Measurements from ENCODE around the gene ATP8A1. TPM values are rescaled to one million over a fixed set of nuclear protein-coding genes. Genes with fewer than 3 reads are reported as not detected.

Gene ATP8A1
- total and polyA plus RNA-seq, 10 donors = 14.4 to 87.0 (median 42.1) TPM

GRCh38 chr4:42460043-42460442 lies 196.9 kb downstream of the ATP8A1 start:
- Histone ChIP-seq H3K27me3 (replicated peaks in 1 of 7) (no peaks in the 10 kb centered on the region), H3K4me1 (no peaks in the 10 kb centered on the region), H3K9me3 (peaks cover 0 to 16% (median 4%) of the 10 kb centered on the region in 8 donors), H3K27ac (no peak overlapping the region), H3K36me3 (peaks cover 0 to 65% (median 23%) of the 10 kb centered on the region in 6 donors), H3K4me3 (no peak overlapping the region)
- TF ChIP-seq POLR2A (IDR thresholded peaks at IDR 0.05) (no peak), CTCF (IDR thresholded peaks at IDR 0.05 in 8 of 11, conservative IDR thresholded peaks at IDR 0.05 in 3 of 11) (no peak), POLR2AphosphoS5 (IDR thresholded peaks at IDR 0.05) (no peak)
- no peak for DNase-seq
- 61 to 92% (median 66%) methylated on average over 4 of the region's 4 CpGs for WGBS, 5 donors
- intact Hi-C loops (cut with DNase I; ENCODE audit: low total_unique reads) = no loop called here

- Histone ChIP-seq H3K4me1 (no peaks in the 10 kb centered on the region), H3K27ac (no peak overlapping the region), H3K27me3 (replicated peaks in 1 of 7) (no peaks in the 10 kb centered on the region), H3K36me3 (peaks cover 0 to 63% (median 15%) of the 10 kb centered on the region in 6 donors), H3K9me3 (peaks cover 0 to 16% (median 4%) of the 10 kb centered on the region in 8 donors), H3K4me3 (no peak overlapping the region)
- TF ChIP-seq POLR2AphosphoS5 (IDR thresholded peaks at IDR 0.05) (no peak), POLR2A (IDR thresholded peaks at IDR 0.05) (no peak), CTCF (IDR thresholded peaks at IDR 0.05 in 8 of 11, conservative IDR thresholded peaks at IDR 0.05 in 3 of 11) (no peak)
- DNase-seq = no peak
- intact Hi-C loops (cut with DNase I; ENCODE audit: low total_unique reads) = no loop called here
- 83 to 94% (median 89%) methylated on average over 3 of the region's 3 CpGs for WGBS, 5 donors
Measured at GRCh38 chr4:42458657-42459056, 198.2 kb downstream of the ATP8A1 start.

GRCh38 chr4:42454755-42455420 lies 202.0 kb downstream of the ATP8A1 start:
- intact Hi-C loops (cut with DNase I; ENCODE audit: low total_unique reads) = no loop called here
- Histone ChIP-seq H3K36me3 (peaks cover 0 to 64% (median 16%) of the 10 kb centered on the region in 6 donors), H3K4me3 (no peak overlapping the region), H3K4me1 (no peaks in the 10 kb centered on the region), H3K9me3 (no peaks in the 10 kb centered on the region), H3K27ac (no peak overlapping the region), H3K27me3 (replicated peaks in 1 of 7) (no peaks in the 10 kb centered on the region)
- 83 to 97% (median 90%) methylated on average over 2 of the region's 2 CpGs for WGBS, 5 donors
- DNase-seq = no peak
- TF ChIP-seq POLR2A (IDR thresholded peaks at IDR 0.05) (no peak), CTCF (IDR thresholded peaks at IDR 0.05 in 8 of 11, conservative IDR thresholded peaks at IDR 0.05 in 3 of 11) (no peak), POLR2AphosphoS5 (IDR thresholded peaks at IDR 0.05) (no peak)

- H3K27me3 ChIP-seq (replicated peaks in 1 of 7) = no peaks in the 10 kb centered on the region
- no peak for DNase-seq
- peaks cover 0 to 74% (median 23%) of the 10 kb centered on the region in 6 donors for H3K36me3 ChIP-seq
- no peaks in the 10 kb centered on the region for H3K4me1 ChIP-seq
- WGBS, 5 donors = 70 to 92% (median 86%) methylated on average over 1 of the region's 1 CpG
- intact Hi-C loops (cut with DNase I; ENCODE audit: low total_unique reads) = no loop called here
- no peak overlapping the region for H3K4me3 ChIP-seq
- TF ChIP-seq POLR2A (IDR thresholded peaks at IDR 0.05) (no peak), POLR2AphosphoS5 (IDR thresholded peaks at IDR 0.05) (no peak), CTCF (IDR thresholded peaks at IDR 0.05 in 8 of 11, conservative IDR thresholded peaks at IDR 0.05 in 3 of 11) (no peak)
- H3K27ac ChIP-seq = no peak overlapping the region
- no peaks in the 10 kb centered on the region for H3K9me3 ChIP-seq
Measured at GRCh38 chr4:42453612-42454011, 203.3 kb downstream of the ATP8A1 start.
